Uterus (tissue), 4 donors: Measurements from ENCODE around the gene SLC28A3. TPM values are rescaled to one million over a fixed set of nuclear protein-coding genes. Genes with fewer than 3 reads are reported as not detected.

ENCODE experiments used
- DNase-seq, 2 donors: peaks; one replicate each; pipeline ENCODE4 v3.0.0-alpha.2; 2019 to 2020
- H3K27ac ChIP-seq, 2 donors: fragments of 200-600 bp; sonication (generic); 1 replicate in 1 of 2; 2 replicates in 1 of 2; pipeline ENCODE4 v1.5.1; 2016 to 2018
- H3K27me3 ChIP-seq, 2 donors: fragments of 200-600 bp; sonication (generic); one replicate each; pipeline ENCODE4 v1.5.1; 2018 to 2019; ENCODE audit warnings: control low read depth in 1 of 2
- H3K36me3 ChIP-seq, 2 donors: fragments of 200-600 bp; sonication (generic); one replicate each; pipeline ENCODE4 v1.5.1; 2019; ENCODE audit warnings: control low read depth in 1 of 2
- H3K4me1 ChIP-seq, 2 donors: fragments of 200-600 bp; sonication (generic); one replicate each; pipeline ENCODE4 v1.5.1; 2018 to 2019; ENCODE audit warnings: control low read depth in 1 of 2
- H3K4me3 ChIP-seq, 2 donors: fragments of 200-600 bp; sonication (generic); 1 replicate in 1 of 2; 2 replicates in 1 of 2; pipeline ENCODE4 v1.5.1; 2018 to 2019; ENCODE audit warnings: mild to moderate bottlenecking in 1 of 2
- H3K9me3 ChIP-seq, 2 donors: fragments of 200-600 bp; sonication (generic); one replicate each; pipeline ENCODE4 v1.5.1; 2019; ENCODE audit warnings: control low read depth in 1 of 2
- CTCF ChIP-seq, 4 experiments: fragments of 200-600 bp in 2 of 4; fragments of 450-650 bp in 2 of 4; sonication (generic) in 2 of 4; IDR thresholded peaks; one replicate each; pipeline ENCODE4 v1.5.1; 2016 to 2019; ENCODE audit warnings: antibody characterized with exemption in 4 of 4, mild to moderate bottlenecking in 2 of 4, moderate library complexity in 1 of 4
- POLR2A ChIP-seq, 2 donors: fragments of 450-650 bp; IDR thresholded peaks; one replicate each; pipeline ENCODE4 v1.6.1; 2016; ENCODE audit warnings: antibody characterized with exemption in 2 of 2, mild to moderate bottlenecking in 1 of 2, moderate library complexity in 1 of 2
- intact Hi-C: fragments of 100-400 bp; cut with DNase I; formaldehyde crosslinking; loops from one replicate; pipeline ENCODE4 v1.15.1; 2023; ENCODE audit warnings: low total_unique reads
- total RNA-seq, 4 donors: library from RNA; depleted of rRNA in 3 of 4; stranded (reverse); fragments of >200 nt in 3 of 4; gene quantifications; one replicate each; pipeline versions ENCODE4 v1.1.0 to v1.2.4, GENCODE V29; 2014 to 2023
- donor health status: DM: yes; HTN: yes; CAD: no.

Gene SLC28A3
- total RNA-seq, 4 donors from 2014 or later = 0.76 TPM; not detected in 3

GRCh38 chr9:84235511-84235910 is 105.0 kb downstream of the SLC28A3 start:
- Histone ChIP-seq H3K27ac (no peak overlapping the region), H3K27me3 (no peaks in the 10 kb centered on the region), H3K4me1 (no peaks in the 10 kb centered on the region), H3K9me3 (no peaks in the 10 kb centered on the region), H3K4me3 (no peak overlapping the region), H3K36me3 (no peaks in the 10 kb centered on the region)
- DNase-seq = no peak
- intact Hi-C loops = no loop called here
- TF ChIP-seq POLR2A (IDR thresholded peaks at IDR 0.05) = no peak
- TF ChIP-seq CTCF (IDR thresholded peaks at IDR 0.05) = no peak

- H3K4me3 ChIP-seq = no peak overlapping the region
- TF ChIP-seq POLR2A (IDR thresholded peaks at IDR 0.05) = no peak
- no peak for TF ChIP-seq CTCF (IDR thresholded peaks at IDR 0.05)
- no peaks in the 10 kb centered on the region for H3K27me3 ChIP-seq
- no peaks in the 10 kb centered on the region for H3K36me3 ChIP-seq
- H3K27ac ChIP-seq = no peak overlapping the region
- no peaks in the 10 kb centered on the region for H3K9me3 ChIP-seq
- no peaks in the 10 kb centered on the region for H3K4me1 ChIP-seq
- intact Hi-C loops = no loop called here
- no peak for DNase-seq
These were observed 110.0 kb downstream of the SLC28A3 start for GRCh38 chr9:84230355-84231145.

- intact Hi-C loops = no loop called here
- no peak overlapping the region for H3K4me3 ChIP-seq
- H3K27ac ChIP-seq = no peak overlapping the region
- no peaks in the 10 kb centered on the region for H3K27me3 ChIP-seq
- no peak for DNase-seq
- no peaks in the 10 kb centered on the region for H3K4me1 ChIP-seq
- H3K9me3 ChIP-seq = no peaks in the 10 kb centered on the region
- TF ChIP-seq CTCF (IDR thresholded peaks at IDR 0.05) (no peak), POLR2A (IDR thresholded peaks at IDR 0.05) (no peak)
- H3K36me3 ChIP-seq = no peaks in the 10 kb centered on the region
These were observed 111.4 kb downstream of the SLC28A3 start for GRCh38 chr9:84229191-84229590.

GRCh38 chr9:84228130-84228720 is 112.3 kb downstream of the SLC28A3 start:
- no peaks in the 10 kb centered on the region for H3K27me3 ChIP-seq
- H3K4me1 ChIP-seq = no peaks in the 10 kb centered on the region
- TF ChIP-seq CTCF (IDR thresholded peaks at IDR 0.05) = no peak
- TF ChIP-seq POLR2A (IDR thresholded peaks at IDR 0.05) = no peak
- H3K36me3 ChIP-seq = no peaks in the 10 kb centered on the region
- no peak overlapping the region for H3K27ac ChIP-seq
- no peak overlapping the region for H3K4me3 ChIP-seq
- no peak for DNase-seq
- intact Hi-C loops = no loop called here
- H3K9me3 ChIP-seq = no peaks in the 10 kb centered on the region

- Histone ChIP-seq H3K27me3 (no peaks in the 10 kb centered on the region), H3K4me3 (no peak overlapping the region), H3K4me1 (no peaks in the 10 kb centered on the region), H3K36me3 (no peaks in the 10 kb centered on the region), H3K27ac (no peak overlapping the region), H3K9me3 (no peaks in the 10 kb centered on the region)
- DNase-seq = no peak
- intact Hi-C loops = no loop called here
- TF ChIP-seq CTCF (IDR thresholded peaks at IDR 0.05) (no peak), POLR2A (IDR thresholded peaks at IDR 0.05) (no peak)
These were observed 114.4 kb downstream of the SLC28A3 start for GRCh38 chr9:84226126-84226525.
